GM12892 (cell line): ENCODE results near the gene SUSD4.

Experiments used
- POLR2A ChIP-seq: IDR thresholded peaks from 2 replicates; pipeline ENCODE4 v1.6.1; 2011; ENCODE audit warnings: low read depth, low read length, control low read depth
- POLR2AphosphoS5 ChIP-seq: IDR thresholded peaks from 2 replicates; pipeline ENCODE4 v1.6.1; 2011; ENCODE audit warnings: low read depth, low read length, control low read depth
- TAF1 ChIP-seq: IDR thresholded peaks from 2 replicates; pipeline ENCODE4 v1.6.1; 2011; ENCODE audit warnings: low read depth, mild to moderate bottlenecking, control low read depth, low read length, borderline replicate concordance

DNA sequence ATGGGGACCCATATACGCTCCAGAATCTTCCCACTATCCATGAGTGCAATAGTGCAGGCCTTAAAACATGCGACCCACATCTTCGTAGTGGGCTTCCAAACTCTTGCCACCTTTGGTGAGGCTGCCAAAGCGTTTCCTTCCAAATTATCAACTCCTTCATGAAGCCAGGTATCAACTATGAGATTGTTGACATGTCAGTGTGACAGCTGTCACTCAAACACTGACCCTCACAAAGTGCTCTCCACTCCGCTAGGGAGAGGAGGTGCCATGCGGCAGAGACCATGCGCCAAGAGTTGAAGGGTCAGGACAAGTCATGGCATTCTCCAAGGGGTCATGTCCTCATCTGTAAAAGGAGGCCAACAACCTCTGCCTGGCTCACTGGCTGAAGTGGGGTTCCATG, 103.3 kb downstream of the SUSD4 start:
- TF ChIP-seq POLR2A, result no peak
- no peak for TF ChIP-seq POLR2AphosphoS5
- TF ChIP-seq TAF1, result no peak
